ENCODE results near the gene SHISA9. TPM values are rescaled to one million over a fixed set of nuclear protein-coding genes. Genes with fewer than 3 reads are reported as not detected.

SHISA9 gene
- total RNA-seq, 4 donors from 2014 or later, result 2.0 to 6.3 (median 3.5) TPM

- H3K36me3 ChIP-seq, result no peaks in the 10 kb centered on the region
- no peak overlapping the region for H3K27ac ChIP-seq
- TF ChIP-seq POLR2A (IDR thresholded peaks at IDR 0.05) (no peak), CTCF (IDR thresholded peaks at IDR 0.05) (no peak), EP300 (IDR thresholded peaks at IDR 0.05) (no peak)
- H3K4me1 ChIP-seq, result no peaks in the 10 kb centered on the region
- DNase-seq (ENCODE audit: low spot score in 2 of 2), result no peak
- 64 to 70% methylated on average over 2 of the region's 2 CpGs for WGBS, 2 donors
- no peaks in the 10 kb centered on the region for H3K27me3 ChIP-seq
- peaks cover 0 to 30% (median 0%) of the 10 kb centered on the region in 4 donors for H3K9me3 ChIP-seq
- H3K4me3 ChIP-seq, result no peak overlapping the region
These were observed 293.4 kb downstream of the SHISA9 start for GRCh38 chr16:13194766-13195165.

GRCh38 chr16:13203725-13204124 lies 302.3 kb downstream of the SHISA9 start:
- DNase-seq (ENCODE audit: low spot score in 2 of 2), result no peak
- Histone ChIP-seq H3K36me3 (no peaks in the 10 kb centered on the region), H3K27ac (no peak overlapping the region), H3K9me3 (no peaks in the 10 kb centered on the region), H3K4me1 (no peaks in the 10 kb centered on the region), H3K27me3 (no peaks in the 10 kb centered on the region), H3K4me3 (no peak overlapping the region)
- no peak for TF ChIP-seq CTCF (IDR thresholded peaks at IDR 0.05)
- no peak for TF ChIP-seq POLR2A (IDR thresholded peaks at IDR 0.05)

GRCh38 chr16:13205352-13205751 lies 304.0 kb downstream of the SHISA9 start:
- Histone ChIP-seq H3K36me3 (no peaks in the 10 kb centered on the region), H3K9me3 (no peaks in the 10 kb centered on the region), H3K27me3 (no peaks in the 10 kb centered on the region), H3K4me3 (no peak overlapping the region), H3K27ac (no peak overlapping the region), H3K4me1 (no peaks in the 10 kb centered on the region)
- DNase-seq (ENCODE audit: low spot score in 2 of 2), result no peak
- no peak for TF ChIP-seq EP300 (IDR thresholded peaks at IDR 0.05)
- no peak for TF ChIP-seq POLR2A (IDR thresholded peaks at IDR 0.05)
- no peak for TF ChIP-seq CTCF (IDR thresholded peaks at IDR 0.05)

- WGBS, 2 donors, result 75 to 81% methylated on average over 4 of the region's 4 CpGs
- no peak for DNase-seq (ENCODE audit: low spot score in 2 of 2)
- no peak for TF ChIP-seq EP300 (IDR thresholded peaks at IDR 0.05)
- TF ChIP-seq POLR2A (IDR thresholded peaks at IDR 0.05), result no peak
- no peak for TF ChIP-seq CTCF (IDR thresholded peaks at IDR 0.05)
These were observed 305.2 kb downstream of the SHISA9 start for GRCh38 chr16:13206606-13207005.

GRCh38 chr16:13207151-13207550 lies 305.8 kb downstream of the SHISA9 start:
- Histone ChIP-seq H3K4me1 (no peaks in the 10 kb centered on the region), H3K36me3 (no peaks in the 10 kb centered on the region), H3K27me3 (no peaks in the 10 kb centered on the region), H3K9me3 (no peaks in the 10 kb centered on the region), H3K4me3 (no peak overlapping the region), H3K27ac (no peak overlapping the region)
- WGBS, 2 donors, result 89 to 91% methylated on average over 5 of the region's 5 CpGs
- no peak for DNase-seq (ENCODE audit: low spot score in 2 of 2)
- TF ChIP-seq POLR2A (IDR thresholded peaks at IDR 0.05), result no peak
- no peak for TF ChIP-seq CTCF (IDR thresholded peaks at IDR 0.05)
- no peak for TF ChIP-seq EP300 (IDR thresholded peaks at IDR 0.05)

More at GRCh38 chr16:13206606-13207005, 305.2 kb downstream of the SHISA9 start:
- H3K36me3 ChIP-seq, result no peaks in the 10 kb centered on the region
- H3K27me3 ChIP-seq, result no peaks in the 10 kb centered on the region
- H3K4me3 ChIP-seq, result no peak overlapping the region
- H3K4me1 ChIP-seq, result no peaks in the 10 kb centered on the region
- H3K27ac ChIP-seq, result no peak overlapping the region
- H3K9me3 ChIP-seq, result no peaks in the 10 kb centered on the region
